Muscle of leg (tissue), 16 donors: ENCODE measurements around the gene KRTAP8-1. TPM values are rescaled to one million over a fixed set of nuclear protein-coding genes. Genes with fewer than 3 reads are reported as not detected.
A peak's percentile ranks its signal among the peaks of the same experiment; 100 is the strongest.

ENCODE experiments used
- DNase-seq: peaks from one replicate; pipeline ENCODE4 v3.0.0; 2013
- H3K27ac ChIP-seq: one replicate; pipeline ENCODE4 v1.5.1; 2013; ENCODE audit warnings: mild to moderate bottlenecking, low read length, control low read depth
- H3K27me3 ChIP-seq: one replicate; pipeline ENCODE4 v1.6.1; 2013; ENCODE audit warnings: low read length; ENCODE audit not compliant: control insufficient read depth, insufficient read depth
- H3K36me3 ChIP-seq: one replicate; pipeline ENCODE4 v1.6.1; 2013; ENCODE audit warnings: low read length; ENCODE audit not compliant: control insufficient read depth, insufficient read depth
- H3K4me1 ChIP-seq: one replicate; pipeline ENCODE4 v1.6.1; 2013; ENCODE audit warnings: low read length; ENCODE audit not compliant: control insufficient read depth, insufficient read depth
- H3K4me3 ChIP-seq: one replicate; pipeline ENCODE4 v1.5.1; 2013; ENCODE audit warnings: low read length, control low read depth
- H3K9me3 ChIP-seq: replicated peaks from 2 replicates; pipeline ENCODE4 v1.6.1; 2013; ENCODE audit warnings: low read depth, low read length; ENCODE audit not compliant: control insufficient read depth
- WGBS: methylation state at CpG from one replicate; pipeline ENCODE4 v1.1.5; 2013; ENCODE audit warnings: missing lambda C conversion rate; ENCODE audit not compliant: insufficient coverage; 5-methylcytosine and 5-hydroxymethylcytosine counted together
- long read RNA-seq, 11 donors: transcript quantifications; one replicate each; lab custom pipeline, GENCODE V29; 2026
- polyA plus RNA-seq, 8 donors: library from polyadenylated mRNA; unstranded; fragments of 120-200 nt; gene quantifications; one replicate each; pipeline versions ENCODE4 v1.2.1 to v1.2.3, GENCODE V29; 2013; ENCODE audit warnings: inconsistent platforms in 1 of 8, low replicate concordance in 1 of 8; ENCODE audit not compliant: insufficient read length in 8 of 8, insufficient read depth in 1 of 8
- total RNA-seq: library from RNA; stranded (reverse); fragments of 120-200 nt; gene quantifications from one replicate; pipeline ENCODE4 v1.2.4, GENCODE V29; 2013

Gene KRTAP8-1, protein sequence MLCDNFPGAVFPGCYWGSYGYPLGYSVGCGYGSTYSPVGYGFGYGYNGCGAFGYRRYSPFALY
- not detected for total RNA-seq
- not detected for polyA plus RNA-seq
- long read RNA-seq, donor 1: 0 reads
- long read RNA-seq, donor 2: 0 reads
- long read RNA-seq, donor 3: 0 reads
- long read RNA-seq, donor 4: 0 reads
- long read RNA-seq, donor 5: 0 reads
- long read RNA-seq, donor 6: 0 reads
- long read RNA-seq, donor 7: 0 reads
- long read RNA-seq, donor 8: 0 reads
- long read RNA-seq, donor 9: 0 reads
- long read RNA-seq, donor 10: 0 reads
- long read RNA-seq, donor 11: 0 reads

GRCh38 chr21:30813174-30813573, at the start of gene KRTAP8-1:
Gene KRTAP8-1, minus strand, starts transcription at chr21:30813274. Its CDS starts 54 bp downstream, at chr21:30813220.
- no peak within 1 kb of the TSS for H3K27ac ChIP-seq
- H3K4me1 ChIP-seq: no peaks in the 10 kb centered on the region
- no peaks in the 10 kb centered on the region for H3K9me3 ChIP-seq
- H3K27me3 ChIP-seq: no peaks in the 10 kb centered on the region
- WGBS: 100% methylated on average over 1 of the region's 5 CpGs
- H3K36me3 ChIP-seq: no peaks in the 10 kb centered on the region
- no peak for DNase-seq
- no peak within 1 kb of the TSS for H3K4me3 ChIP-seq

GRCh38 chr21:30847627-30848500, 34.8 kb upstream of the KRTAP8-1 start:
- Histone ChIP-seq H3K4me1 (no peaks in the 10 kb centered on the region), H3K27me3 (no peaks in the 10 kb centered on the region), H3K4me3 (no peak overlapping the region), H3K36me3 (no peaks in the 10 kb centered on the region), H3K9me3 (no peaks in the 10 kb centered on the region), H3K27ac (no peak overlapping the region)
- no peak for DNase-seq
- WGBS: no CpG with 5 or more reads among the region's 9 CpGs

GRCh38 chr21:30842990-30843389, 29.9 kb upstream of the KRTAP8-1 start:
- Histone ChIP-seq H3K27ac (no peak overlapping the region), H3K4me3 (no peak overlapping the region), H3K27me3 (no peaks in the 10 kb centered on the region), H3K4me1 (no peaks in the 10 kb centered on the region), H3K36me3 (no peaks in the 10 kb centered on the region), H3K9me3 (no peaks in the 10 kb centered on the region)
- DNase-seq: no peak

GRCh38 chr21:30839304-30839703, 26.2 kb upstream of the KRTAP8-1 start:
- Histone ChIP-seq H3K27ac (no peak overlapping the region), H3K36me3 (no peaks in the 10 kb centered on the region), H3K9me3 (no peaks in the 10 kb centered on the region), H3K27me3 (no peaks in the 10 kb centered on the region), H3K4me3 (no peak overlapping the region), H3K4me1 (no peaks in the 10 kb centered on the region)
- DNase-seq: peak; percentile 1
- 64% methylated on average over 1 of the region's 5 CpGs for WGBS

DNA sequence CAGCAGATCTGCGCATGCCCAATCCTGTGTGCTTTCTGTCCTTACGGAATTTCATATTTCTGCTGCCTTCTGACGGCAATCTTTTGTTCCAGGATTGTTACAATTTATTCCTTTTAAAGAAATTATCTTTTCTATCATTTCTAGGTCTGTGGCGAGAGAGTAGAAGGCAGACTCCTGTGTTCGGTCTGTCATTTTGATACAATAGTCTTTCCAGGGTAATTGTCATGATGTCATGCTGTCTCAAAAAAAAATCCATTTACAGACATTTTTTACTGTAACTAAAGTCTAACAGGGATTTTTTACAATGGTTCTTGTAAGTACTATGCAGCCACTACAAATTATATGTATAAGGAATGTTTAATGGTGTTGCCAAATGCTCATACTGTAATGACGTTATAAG, 25.5 kb upstream of the KRTAP8-1 start:
- Histone ChIP-seq H3K36me3 (no peaks in the 10 kb centered on the region), H3K4me1 (no peaks in the 10 kb centered on the region), H3K4me3 (no peak overlapping the region), H3K27ac (no peak overlapping the region), H3K9me3 (no peaks in the 10 kb centered on the region), H3K27me3 (no peaks in the 10 kb centered on the region)
- WGBS: 90% methylated on average over 2 of the region's 6 CpGs
- no peak for DNase-seq

- no peak for DNase-seq
- Histone ChIP-seq H3K4me3 (no peak overlapping the region), H3K9me3 (peaks cover 3% of the 10 kb centered on the region), H3K36me3 (no peaks in the 10 kb centered on the region), H3K27ac (no peak overlapping the region), H3K27me3 (no peaks in the 10 kb centered on the region), H3K4me1 (no peaks in the 10 kb centered on the region)
- WGBS: no CpG with 5 or more reads among the region's 6 CpGs
Observed at GRCh38 chr21:30831194-30831765, 18.2 kb upstream of the KRTAP8-1 start.

GRCh38 chr21:30829659-30830058, 16.6 kb upstream of the KRTAP8-1 start, which contains the start of gene KRTAP7-1:
Gene KRTAP7-1, minus strand, starts transcription at chr21:30829759. Its CDS starts 61 bp downstream, at chr21:30829698.
- H3K27me3 ChIP-seq: no peaks in the 10 kb centered on the region
- 100% methylated on average over 3 of the region's 4 CpGs for WGBS
- H3K27ac ChIP-seq: no peak within 1 kb of the TSS
- peaks cover 3% of the 10 kb centered on the region for H3K9me3 ChIP-seq
- no peaks in the 10 kb centered on the region for H3K36me3 ChIP-seq
- no peaks in the 10 kb centered on the region for H3K4me1 ChIP-seq
- no peak for DNase-seq
- H3K4me3 ChIP-seq: no peak within 1 kb of the TSS

DNA sequence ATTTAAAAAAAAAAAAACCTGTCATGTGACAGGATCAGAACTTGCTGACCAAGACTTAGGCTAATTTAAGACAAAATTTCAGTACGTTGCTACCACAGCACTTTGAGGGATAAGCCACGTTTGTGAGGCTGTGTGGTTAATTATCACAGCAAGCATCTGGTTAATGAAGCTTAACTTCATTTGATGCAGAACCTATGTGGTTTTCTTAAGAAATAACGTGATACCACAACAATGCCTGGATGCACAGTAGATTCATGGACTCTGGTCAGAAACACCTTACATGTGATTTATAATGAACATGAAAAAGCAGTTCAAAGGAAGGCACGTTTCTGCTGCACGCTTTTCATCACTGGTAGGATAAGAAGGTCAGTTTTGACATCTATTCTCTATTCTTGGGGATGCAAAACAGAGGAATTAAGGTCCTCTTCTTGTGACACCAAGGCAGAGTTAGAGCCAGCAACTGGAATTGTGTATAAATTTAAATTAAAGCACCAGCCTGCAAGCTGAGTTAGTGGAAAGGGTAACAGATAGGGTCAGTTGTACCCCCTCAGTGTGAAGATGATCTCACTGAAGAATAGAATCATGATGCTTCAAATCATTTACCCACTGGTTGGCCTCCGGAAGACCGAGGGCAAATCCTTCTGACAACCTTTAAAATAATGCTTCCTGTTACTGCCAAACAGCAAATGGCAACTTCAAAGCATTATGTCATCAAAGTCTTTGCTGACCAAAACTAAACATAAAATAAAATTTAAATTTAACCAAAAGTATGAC, 6.0 kb upstream of the KRTAP8-1 start:
- Histone ChIP-seq H3K9me3 (no peaks in the 10 kb centered on the region), H3K27me3 (no peaks in the 10 kb centered on the region), H3K4me1 (no peaks in the 10 kb centered on the region), H3K4me3 (no peak overlapping the region), H3K36me3 (no peaks in the 10 kb centered on the region), H3K27ac (no peak overlapping the region)
- DNase-seq: no peak
- 51% methylated on average over 3 of the region's 7 CpGs for WGBS

GRCh38 chr21:30800605-30801004, 12.5 kb downstream of the KRTAP8-1 start:
- H3K36me3 ChIP-seq: no peaks in the 10 kb centered on the region
- no peaks in the 10 kb centered on the region for H3K4me1 ChIP-seq
- no peak overlapping the region for H3K4me3 ChIP-seq
- H3K27ac ChIP-seq: no peak overlapping the region
- DNase-seq: no peak
- WGBS: 100% methylated on average over 1 of the region's 1 CpG
- H3K9me3 ChIP-seq: no peaks in the 10 kb centered on the region
- no peaks in the 10 kb centered on the region for H3K27me3 ChIP-seq
